Natural killer cell (primary cell): ENCODE results near the gene PLPPR3. TPM values are rescaled to one million over a fixed set of nuclear protein-coding genes. Genes with fewer than 3 reads are reported as not detected.
"Not testable (repeated sequence)": the region's sequence is repeated elsewhere in the genome, so short reads cannot be mapped to it uniquely, and the experiment has no call there.

Experiments used
- ATAC-seq, 3 donors: fragments of 150-1000 bp in 2 of 3; fragments of 200-7000 bp in 1 of 3; cut with Tn5 transposase; 1 replicate in 1 of 3; 2 replicates in 2 of 3; pipeline ENCODE4 v1.10.0; 2021; ENCODE audit warnings: mild to moderate bottlenecking in 2 of 3, moderate library complexity in 2 of 3
- DNase-seq, 2 donors: peaks; one replicate each; pipeline versions ENCODE4 v3.0.0 to v3.0.0-alpha.2; 2013 to 2021; ENCODE audit warnings: mixed read lengths in 1 of 2
- H3K27ac ChIP-seq: one replicate; pipeline ENCODE4 v1.5.1; 2013; ENCODE audit warnings: mild to moderate bottlenecking, low read length
- H3K27me3 ChIP-seq: one replicate; pipeline ENCODE4 v1.6.1; 2013; ENCODE audit warnings: low read length; ENCODE audit not compliant: control insufficient read depth, insufficient read depth
- H3K36me3 ChIP-seq: one replicate; pipeline ENCODE4 v1.6.1; 2013; ENCODE audit warnings: low read length; ENCODE audit not compliant: control insufficient read depth, insufficient read depth
- H3K4me1 ChIP-seq: one replicate; pipeline ENCODE4 v1.6.1; 2013; ENCODE audit warnings: low read length; ENCODE audit not compliant: control insufficient read depth, insufficient read depth
- H3K4me3 ChIP-seq: one replicate; pipeline ENCODE4 v1.5.1; 2013; ENCODE audit warnings: low read length
- H3K9me3 ChIP-seq: one replicate; pipeline ENCODE4 v1.6.1; 2013; ENCODE audit warnings: low read length; ENCODE audit not compliant: control insufficient read depth, insufficient read depth
- H3K27ac Mint-ChIP-seq, 2 donors: one replicate each; pipeline ENCODE4 v1.8.0; 2022; ENCODE audit warnings: mild to moderate bottlenecking in 2 of 2, mixed read lengths in 2 of 2, moderate library complexity in 1 of 2
- H3K27me3 Mint-ChIP-seq, 2 donors: one replicate each; pipeline ENCODE4 v1.8.0; 2022; ENCODE audit warnings: low read depth in 2 of 2, mixed read lengths in 2 of 2
- H3K36me3 Mint-ChIP-seq: one replicate; pipeline ENCODE4 v1.8.0; 2022; ENCODE audit warnings: mixed read lengths
- H3K4me1 Mint-ChIP-seq, 2 donors: one replicate each; pipeline ENCODE4 v1.8.0; 2022; ENCODE audit warnings: mixed read lengths in 2 of 2
- H3K4me3 Mint-ChIP-seq: one replicate; pipeline ENCODE4 v1.8.0; 2022; ENCODE audit warnings: mild to moderate bottlenecking, moderate library complexity, mixed read lengths
- H3K9me3 Mint-ChIP-seq, 2 donors: one replicate each; pipeline ENCODE4 v1.8.0; 2022; ENCODE audit warnings: mixed read lengths in 2 of 2
- WGBS: methylation state at CpG from one replicate; pipeline ENCODE4 v1.1.7; 2013; ENCODE audit warnings: missing lambda C conversion rate; ENCODE audit not compliant: insufficient coverage; 5-methylcytosine and 5-hydroxymethylcytosine counted together
- intact Hi-C: fragments of 100-400 bp; cut with micrococcal nuclease; formaldehyde crosslinking; loops from one replicate; pipeline ENCODE4 v1.14.2; 2022
- total RNA-seq, 4 donors: library from RNA; stranded (reverse); fragments of 120-200 nt in 1 of 4; gene quantifications; one replicate each; pipeline versions ENCODE4 v1.2.3 to v1.2.4, GENCODE V29; 2013 to 2022
- TF ChIP-seq, protein P1 (sequence below): fragments of 200-600 bp; IDR thresholded peaks from one replicate; pipeline ENCODE4 v1.8.0; 2022; ENCODE audit warnings: antibody characterized with exemption

The PLPPR3 gene
- total RNA-seq, 3 donors from 2014 or later (not counting 1 experiment from before 2014, with no cell fraction given): not detected

DNA sequence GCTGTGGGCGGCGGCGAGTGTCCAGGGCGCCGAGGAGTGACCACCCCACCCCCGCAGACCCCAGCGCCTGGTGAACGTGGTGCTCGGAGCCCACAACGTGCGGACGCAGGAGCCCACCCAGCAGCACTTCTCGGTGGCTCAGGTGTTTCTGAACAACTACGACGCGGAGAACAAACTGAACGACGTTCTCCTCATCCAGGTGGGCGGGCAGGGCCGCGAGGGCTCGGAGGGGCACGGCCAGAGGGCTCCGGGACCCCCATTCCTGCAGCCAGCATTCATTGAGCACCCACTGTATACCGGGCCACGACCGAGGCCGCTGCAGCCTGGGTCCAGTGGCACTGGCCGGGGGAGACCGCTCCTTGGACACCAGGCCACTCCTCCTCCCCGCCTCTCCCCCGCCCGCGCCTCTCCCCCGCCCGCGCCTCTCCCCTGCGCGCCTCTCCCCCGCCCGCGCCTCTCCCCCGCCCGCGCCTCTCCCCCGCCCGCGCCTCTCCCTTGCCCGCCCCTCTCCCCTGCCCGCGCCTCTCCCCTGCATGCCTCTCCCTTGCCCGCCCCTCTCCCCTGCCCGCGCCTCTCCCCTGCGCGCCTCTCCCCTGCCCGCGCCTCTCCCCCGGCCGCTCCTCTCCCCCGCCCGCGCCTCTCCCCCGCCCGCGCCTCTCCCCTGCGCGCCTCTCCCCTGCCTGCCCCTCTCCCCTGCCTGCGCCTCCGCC is 22.2 kb upstream of the PLPPR3 start:
- intact Hi-C loops: no loop called here
- WGBS: 34% methylated on average over 56 of the region's 70 CpGs
- peaks cover 24% of the 10 kb centered on the region for H3K27me3 ChIP-seq
- no peaks in the 10 kb centered on the region for H3K36me3 ChIP-seq
- H3K9me3 ChIP-seq: no peaks in the 10 kb centered on the region
- H3K4me3 Mint-ChIP-seq: no peak overlapping the region
- ATAC-seq (no peak), DNase-seq (no peak)
- H3K36me3 Mint-ChIP-seq: no peaks in the 10 kb centered on the region
- H3K4me3 ChIP-seq: no peak overlapping the region
- no peak overlapping the region for H3K27ac Mint-ChIP-seq
- no peak overlapping the region for H3K27ac ChIP-seq
- no peaks in the 10 kb centered on the region for H3K9me3 Mint-ChIP-seq
- TF ChIP-seq, protein P1, sequence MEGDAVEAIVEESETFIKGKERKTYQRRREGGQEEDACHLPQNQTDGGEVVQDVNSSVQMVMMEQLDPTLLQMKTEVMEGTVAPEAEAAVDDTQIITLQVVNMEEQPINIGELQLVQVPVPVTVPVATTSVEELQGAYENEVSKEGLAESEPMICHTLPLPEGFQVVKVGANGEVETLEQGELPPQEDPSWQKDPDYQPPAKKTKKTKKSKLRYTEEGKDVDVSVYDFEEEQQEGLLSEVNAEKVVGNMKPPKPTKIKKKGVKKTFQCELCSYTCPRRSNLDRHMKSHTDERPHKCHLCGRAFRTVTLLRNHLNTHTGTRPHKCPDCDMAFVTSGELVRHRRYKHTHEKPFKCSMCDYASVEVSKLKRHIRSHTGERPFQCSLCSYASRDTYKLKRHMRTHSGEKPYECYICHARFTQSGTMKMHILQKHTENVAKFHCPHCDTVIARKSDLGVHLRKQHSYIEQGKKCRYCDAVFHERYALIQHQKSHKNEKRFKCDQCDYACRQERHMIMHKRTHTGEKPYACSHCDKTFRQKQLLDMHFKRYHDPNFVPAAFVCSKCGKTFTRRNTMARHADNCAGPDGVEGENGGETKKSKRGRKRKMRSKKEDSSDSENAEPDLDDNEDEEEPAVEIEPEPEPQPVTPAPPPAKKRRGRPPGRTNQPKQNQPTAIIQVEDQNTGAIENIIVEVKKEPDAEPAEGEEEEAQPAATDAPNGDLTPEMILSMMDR: no peak
- H3K27me3 Mint-ChIP-seq: peaks cover 6 to 20% of the 10 kb centered on the region in 2 donors
- no peaks in the 10 kb centered on the region for H3K4me1 Mint-ChIP-seq
- peaks cover 12% of the 10 kb centered on the region for H3K4me1 ChIP-seq

DNA sequence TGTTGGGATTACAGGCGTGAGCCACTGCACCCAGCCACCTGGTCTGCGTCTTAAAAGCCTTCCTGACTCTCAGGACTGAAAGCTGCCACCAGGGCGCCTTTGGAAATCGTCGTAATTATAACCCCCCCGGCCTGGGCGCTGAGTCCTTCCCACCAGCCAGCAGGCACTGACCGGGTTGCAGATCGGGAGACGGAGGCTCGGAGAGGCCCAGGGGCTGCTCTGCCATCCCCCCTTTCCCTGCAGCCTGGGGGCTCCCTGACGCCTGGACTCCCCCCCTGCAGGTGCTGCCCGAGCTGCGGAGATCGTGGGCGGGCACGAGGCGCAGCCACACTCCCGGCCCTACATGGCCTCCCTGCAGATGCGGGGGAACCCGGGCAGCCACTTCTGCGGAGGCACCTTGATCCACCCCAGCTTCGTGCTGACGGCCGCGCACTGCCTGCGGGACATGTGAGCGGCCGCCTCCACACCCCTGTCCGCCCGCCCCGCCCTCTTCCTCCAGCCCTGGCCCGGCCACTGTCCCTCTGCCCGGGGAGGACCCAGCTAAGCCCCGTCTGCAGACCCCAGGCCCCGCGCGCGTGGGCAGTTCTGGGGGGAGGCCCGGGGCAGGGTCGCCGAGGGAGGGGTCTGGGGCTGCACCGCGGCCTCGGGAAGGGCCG is 21.6 kb upstream of the PLPPR3 start:
- DNase-seq: no peak
- Mint-ChIP-seq H3K36me3 (no peaks in the 10 kb centered on the region), H3K4me1 (no peaks in the 10 kb centered on the region), H3K27me3 (peaks cover 6 to 20% of the 10 kb centered on the region in 2 donors), H3K4me3 (no peak overlapping the region), H3K27ac (no peak overlapping the region), H3K9me3 (no peaks in the 10 kb centered on the region)
- intact Hi-C loops: no loop called here
- H3K4me3 ChIP-seq: no peak overlapping the region
- H3K27ac ChIP-seq: no peak overlapping the region
- no peaks in the 10 kb centered on the region for H3K36me3 ChIP-seq
- H3K4me1 ChIP-seq: peaks cover 12% of the 10 kb centered on the region
- ATAC-seq: peak in 1 of 3 donors; percentile 35
- no peaks in the 10 kb centered on the region for H3K9me3 ChIP-seq
- TF ChIP-seq, protein P1: no peak
- peaks cover 22% of the 10 kb centered on the region for H3K27me3 ChIP-seq
- WGBS: 7% methylated on average over 46 of the region's 46 CpGs

DNA sequence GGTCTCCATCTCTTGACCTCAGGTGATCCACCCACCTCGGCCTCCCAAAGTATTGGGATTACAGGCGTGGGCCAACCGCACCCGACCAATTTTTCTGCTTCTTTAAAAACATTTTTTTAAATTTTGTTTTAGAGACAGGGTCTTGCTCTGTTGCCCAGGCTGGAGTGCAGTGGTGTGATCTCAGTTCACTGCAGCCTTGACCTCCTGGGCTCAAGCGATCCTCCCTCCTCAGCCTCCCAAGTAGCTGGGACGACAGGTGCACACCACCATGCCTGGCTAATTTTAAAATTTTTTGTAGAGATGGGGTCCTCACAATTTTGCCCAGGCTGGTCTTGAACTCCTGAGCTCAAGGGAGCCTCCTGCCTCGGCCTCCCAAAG is 21.0 kb upstream of the PLPPR3 start:
- H3K36me3 ChIP-seq, H3K27ac Mint-ChIP-seq, H3K4me3 ChIP-seq, DNase-seq, H3K4me1 Mint-ChIP-seq, ATAC-seq, H3K9me3 Mint-ChIP-seq, H3K36me3 Mint-ChIP-seq, H3K4me3 Mint-ChIP-seq, intact Hi-C loops, H3K9me3 ChIP-seq, H3K27ac ChIP-seq: not testable (repeated sequence)
- H3K27me3 Mint-ChIP-seq: peaks cover 6 to 20% of the 10 kb centered on the region in 2 donors
- Histone ChIP-seq H3K4me1 (peaks cover 12% of the 10 kb centered on the region), H3K27me3 (peaks cover 20% of the 10 kb centered on the region)
- 85% methylated on average over 7 of the region's 7 CpGs for WGBS

DNA sequence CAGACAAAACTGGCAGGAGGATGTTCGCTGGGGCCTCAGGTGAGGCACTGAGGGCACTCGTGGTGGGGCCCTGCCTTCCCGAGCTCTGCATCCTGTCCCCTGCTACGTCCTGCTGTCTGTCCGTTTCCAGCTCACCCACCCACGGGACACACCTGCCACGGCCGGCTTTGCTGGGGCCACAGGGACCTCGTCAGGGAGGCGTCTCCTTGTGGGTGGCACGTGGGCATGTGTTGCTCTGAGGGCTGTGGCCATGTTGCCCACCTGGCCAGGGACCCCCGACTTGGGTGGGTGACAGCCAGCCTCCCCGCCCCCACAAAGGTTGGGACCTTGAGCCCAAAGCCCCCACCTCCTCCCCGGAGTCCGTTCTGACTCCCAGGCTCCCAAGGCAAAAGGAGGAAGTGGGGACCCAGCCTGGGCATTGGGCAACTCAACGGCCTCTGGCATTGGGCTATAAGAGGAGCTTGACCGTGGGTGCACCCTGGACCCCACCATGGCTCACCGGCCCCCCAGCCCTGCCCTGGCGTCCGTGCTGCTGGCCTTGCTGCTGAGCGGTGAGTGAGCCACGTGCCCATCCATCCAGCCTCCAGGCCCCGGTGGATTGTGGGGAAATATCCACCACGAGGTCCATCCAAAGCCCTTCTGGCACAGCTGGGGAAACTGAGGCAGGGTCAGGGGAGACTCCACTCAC is 18.9 kb upstream of the PLPPR3 start, which contains the start of gene PRTN3:
PRTN3 (plus strand) TSS at position 481 of the 688 bp plus-strand sequence; CDS start at position 491, 10 bp downstream.
- H3K4me3 Mint-ChIP-seq: no peak within 1 kb of the TSS
- ATAC-seq (no peak), DNase-seq (no peak)
- intact Hi-C loops: no loop called here
- H3K4me1 Mint-ChIP-seq: no peaks in the 10 kb centered on the region
- peaks cover 3 to 18% of the 10 kb centered on the region in 2 donors for H3K27me3 Mint-ChIP-seq
- no peaks in the 10 kb centered on the region for H3K36me3 ChIP-seq
- no peak within 1 kb of the TSS for H3K27ac ChIP-seq
- no peaks in the 10 kb centered on the region for H3K9me3 Mint-ChIP-seq
- H3K9me3 ChIP-seq: no peaks in the 10 kb centered on the region
- H3K36me3 Mint-ChIP-seq: no peaks in the 10 kb centered on the region
- peaks cover 16% of the 10 kb centered on the region for H3K27me3 ChIP-seq
- peaks cover 12% of the 10 kb centered on the region for H3K4me1 ChIP-seq
- WGBS: 62% methylated on average over 24 of the region's 24 CpGs
- no peak within 1 kb of the TSS for H3K4me3 ChIP-seq
- H3K27ac Mint-ChIP-seq: no peak within 1 kb of the TSS
- TF ChIP-seq, protein P1: no peak
